Stimulated activated CD4-positive, alpha-beta T cell treated with anti-CD3 and anti-CD28 coated beads, Interleukin-12 subunit alpha, Interleukin-12 subunit beta, amount 100 ng/mL, for 24 hours (primary cell): ENCODE results near the gene ATG7.
"Not testable (repeated sequence)": the region's sequence is repeated elsewhere in the genome, so short reads cannot be mapped to it uniquely, and the experiment has no call there.

ENCODE experiments used
- DNase-seq, 2 experiments: peaks; one replicate each; pipeline ENCODE4 v3.0.0-alpha.2; 2020; ENCODE audit warnings: low read depth in 2 of 2

Gene ATG7

DNA sequence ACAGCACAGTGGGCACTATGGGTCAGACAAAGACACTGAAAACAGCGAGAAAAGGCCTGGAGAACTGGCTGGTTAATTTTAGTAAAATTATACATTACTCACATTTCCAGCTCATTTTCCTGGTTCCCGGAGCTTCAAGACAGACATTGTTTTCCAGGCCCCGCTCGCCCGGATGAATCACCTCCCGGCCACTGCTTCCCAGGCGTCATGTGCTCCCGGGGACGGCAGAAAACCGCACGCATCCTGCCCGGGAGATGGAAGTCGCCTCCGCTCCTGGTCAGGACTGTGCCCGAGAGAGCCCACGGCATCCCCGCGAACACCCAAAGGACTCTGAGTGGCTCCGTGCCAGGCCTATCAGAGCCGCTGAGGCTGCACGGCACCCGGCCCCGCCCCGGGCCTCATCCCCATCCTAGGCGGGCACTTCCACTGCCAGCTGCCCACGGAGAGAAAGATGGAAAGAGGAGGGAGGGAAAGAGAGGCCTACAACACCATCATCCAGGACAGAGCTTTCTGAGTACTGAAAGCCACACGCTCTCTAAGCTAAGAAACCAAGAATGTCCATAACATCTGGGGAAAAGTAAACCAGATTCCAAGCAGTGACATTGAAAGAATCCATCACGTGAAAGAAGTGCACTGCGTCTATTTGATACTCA, 296.4 kb downstream of the ATG7 start:
- no peak for DNase-seq

DNA sequence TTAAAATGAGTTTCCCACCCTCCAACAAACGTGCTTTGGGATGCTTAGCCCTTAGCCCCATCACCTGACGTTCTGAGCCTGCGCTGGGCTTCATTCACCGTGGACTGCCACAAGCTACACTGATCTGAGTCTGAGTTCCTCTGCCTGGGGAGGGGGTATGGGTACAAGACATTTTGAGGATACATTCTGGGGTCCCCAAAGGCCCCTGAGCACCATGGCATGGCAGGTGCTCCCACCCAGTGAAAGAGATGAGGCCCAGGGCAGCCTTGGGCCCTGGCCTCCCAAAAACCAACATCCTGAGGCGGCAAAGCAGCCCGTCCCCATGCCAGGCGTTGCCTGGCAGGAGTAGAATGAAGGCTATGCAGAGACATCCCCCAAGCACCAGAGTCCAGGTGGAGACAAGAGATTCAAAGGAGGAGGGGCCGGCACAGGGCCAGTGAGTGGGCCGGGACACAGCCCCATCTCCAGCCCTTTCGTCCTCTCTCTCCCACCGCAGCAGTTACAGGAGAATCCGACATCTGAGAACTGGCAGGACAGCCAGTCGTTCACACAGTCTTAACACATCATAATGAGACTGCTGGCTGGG, 297.1 kb downstream of the ATG7 start:
- DNase-seq, result no peak

DNA sequence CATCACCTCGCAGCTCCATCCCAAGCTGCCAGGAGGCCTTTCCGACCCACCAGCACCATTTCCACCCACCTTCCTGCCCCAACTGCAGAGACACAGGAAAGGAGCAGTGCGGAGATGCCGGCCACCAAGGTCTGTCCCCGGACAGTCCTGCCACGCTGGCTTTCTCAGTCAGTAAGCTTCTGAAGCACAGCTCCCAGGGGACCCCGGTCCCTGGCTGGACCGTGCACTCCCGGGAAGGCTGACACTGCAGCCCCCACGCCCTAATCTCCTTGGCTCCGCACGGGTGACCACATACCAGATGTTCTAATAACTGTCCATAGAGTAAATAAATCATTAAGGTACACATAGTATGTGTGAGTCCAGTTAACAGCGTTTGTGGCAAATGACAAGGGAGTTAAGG, 298.1 kb downstream of the ATG7 start:
- DNase-seq, result no peak

DNA sequence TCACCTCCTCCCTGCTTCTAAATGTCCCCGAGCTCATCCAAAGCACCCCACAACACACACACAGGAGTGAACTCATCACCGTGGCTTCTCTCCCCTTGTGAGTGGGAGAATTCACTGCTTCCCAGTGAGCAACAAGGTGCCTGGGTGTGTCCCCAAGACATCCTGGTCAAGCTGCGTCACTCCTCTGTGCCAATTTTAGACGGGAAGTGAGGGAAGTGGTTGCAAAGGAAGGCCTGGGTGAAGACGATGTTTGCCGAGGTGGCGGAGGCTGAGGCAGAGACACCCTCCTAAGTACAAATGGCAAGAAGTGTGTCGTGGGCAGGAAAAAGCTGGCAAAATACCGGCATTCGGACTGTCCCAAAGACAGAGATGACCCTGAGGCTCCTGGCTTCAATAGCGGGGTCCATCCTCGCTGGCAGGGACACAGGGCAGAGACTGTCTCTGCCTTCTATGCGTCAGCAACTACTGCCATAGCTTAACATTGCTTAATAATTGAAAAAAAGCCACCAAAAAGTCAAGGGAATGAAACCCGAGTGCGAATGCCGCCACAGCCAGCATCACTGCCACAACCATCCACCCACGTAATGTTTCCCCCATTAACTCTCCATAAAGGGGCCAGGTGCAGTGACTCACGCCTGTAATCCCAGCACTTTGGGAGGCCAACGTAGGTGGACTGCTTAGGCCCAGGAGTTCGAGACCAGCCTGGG, 298.7 kb downstream of the ATG7 start:
- DNase-seq, result no peak

DNA sequence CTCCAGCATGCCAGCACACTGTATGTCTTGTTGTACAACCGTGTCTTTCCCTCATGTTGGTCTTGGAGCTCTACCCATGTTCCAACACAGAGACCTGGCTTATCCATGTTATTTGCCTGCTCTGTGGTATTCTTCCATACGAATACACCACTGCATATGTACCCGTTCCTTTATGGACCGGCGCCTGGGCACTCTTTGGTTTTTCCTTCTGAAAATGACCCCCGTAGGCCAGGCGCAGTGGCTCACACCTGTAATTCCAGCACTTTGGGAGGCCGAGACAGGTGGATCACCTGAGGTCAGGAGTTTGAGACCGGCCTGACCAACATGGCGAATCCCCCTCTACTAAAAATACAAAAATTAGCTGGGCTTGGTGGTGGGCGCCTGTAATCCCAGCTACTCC, 300.5 kb downstream of the ATG7 start:
- DNase-seq, result not testable (repeated sequence)

DNA sequence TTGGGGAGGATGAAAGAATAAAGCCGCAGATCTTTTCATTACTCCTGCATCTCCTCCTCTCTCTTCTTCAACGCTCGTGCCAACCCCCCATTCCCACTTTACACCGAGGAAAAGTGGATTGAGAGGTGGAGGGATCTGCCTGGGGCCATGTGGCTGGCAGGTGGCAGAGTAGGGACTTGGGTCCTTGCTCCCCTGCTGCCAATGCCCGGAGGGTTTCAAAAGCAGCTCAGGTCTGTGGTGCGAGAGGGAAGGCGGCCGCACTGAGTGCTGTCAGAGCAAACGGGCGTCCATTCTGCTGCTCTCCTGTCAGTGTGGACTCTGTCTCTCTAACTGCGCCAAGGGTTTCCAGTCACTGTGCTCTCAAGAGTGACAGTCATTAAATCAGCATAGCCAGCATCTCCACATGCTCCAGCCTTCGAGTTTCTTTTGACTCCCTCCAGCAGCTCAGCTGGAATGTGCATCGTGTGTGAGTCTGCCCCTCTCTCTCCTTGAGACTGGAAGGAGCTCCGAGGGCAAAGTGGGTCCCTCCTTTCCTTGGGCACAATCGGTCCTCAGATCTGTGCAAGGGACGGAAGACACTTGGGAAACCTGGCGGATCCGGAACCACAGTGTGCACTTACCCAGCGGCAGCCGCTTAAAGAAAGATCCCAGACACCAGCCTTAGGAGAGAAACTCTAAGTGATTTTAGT, 302.9 kb downstream of the ATG7 start:
- DNase-seq, result no peak

DNA sequence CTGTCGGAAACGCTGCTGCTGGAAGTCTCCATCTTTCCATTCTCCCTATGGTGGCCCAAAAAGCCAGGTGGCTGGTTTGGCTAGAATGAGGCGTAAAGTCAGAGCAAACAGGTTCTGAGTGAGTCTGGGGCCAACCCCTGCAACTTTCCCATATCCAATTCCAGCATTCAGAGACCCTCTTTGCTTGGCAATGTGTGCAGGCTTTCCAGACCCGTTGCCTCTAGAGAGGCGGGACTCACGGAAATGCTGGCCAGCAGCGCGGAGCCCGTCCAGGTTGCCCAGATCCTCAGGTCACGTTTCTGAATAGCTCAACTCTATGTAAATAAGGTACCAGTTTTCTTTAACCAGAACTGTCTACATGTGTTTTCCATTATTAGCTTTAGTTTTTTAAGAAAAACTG, 303.5 kb downstream of the ATG7 start:
- DNase-seq, result no peak

DNA sequence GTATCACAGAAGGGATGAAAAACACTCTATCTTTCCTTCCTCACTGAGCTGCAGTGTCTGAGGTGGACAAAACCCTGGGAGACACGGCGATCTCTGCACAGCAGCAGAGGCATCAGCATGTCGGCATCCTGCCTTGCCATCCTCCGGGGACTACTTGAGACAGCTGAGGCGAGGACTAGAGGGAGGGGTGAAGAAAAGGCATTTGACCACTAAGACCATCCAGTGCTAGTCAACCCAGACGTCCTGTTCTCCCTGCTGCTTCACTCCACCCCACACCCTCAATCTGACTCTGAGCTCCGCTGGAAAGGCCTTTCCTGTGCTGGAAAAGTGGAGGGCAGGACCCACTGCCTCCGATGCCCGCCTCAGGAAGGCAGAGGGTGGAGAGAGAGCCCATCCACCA, 304.3 kb downstream of the ATG7 start:
- DNase-seq, result no peak

DNA sequence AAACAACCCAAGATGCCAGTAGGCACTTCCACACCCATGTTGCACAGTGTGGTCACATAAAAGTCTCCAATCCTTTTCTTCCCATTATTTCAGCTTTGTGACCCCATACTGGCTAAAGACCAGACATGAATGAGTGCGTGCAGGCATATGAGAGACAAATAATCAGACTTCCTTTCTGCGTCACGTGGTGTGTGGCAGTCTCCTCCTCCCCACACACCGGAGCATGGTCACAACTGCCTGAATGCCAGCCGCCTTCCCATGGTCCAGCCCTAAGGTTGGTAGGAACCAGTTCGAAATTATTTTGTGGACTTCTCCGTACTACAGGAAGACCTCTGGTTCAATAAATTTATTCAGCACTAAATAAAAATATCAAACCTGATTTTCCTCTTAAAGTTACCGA, 306.0 kb downstream of the ATG7 start:
- no peak for DNase-seq

DNA sequence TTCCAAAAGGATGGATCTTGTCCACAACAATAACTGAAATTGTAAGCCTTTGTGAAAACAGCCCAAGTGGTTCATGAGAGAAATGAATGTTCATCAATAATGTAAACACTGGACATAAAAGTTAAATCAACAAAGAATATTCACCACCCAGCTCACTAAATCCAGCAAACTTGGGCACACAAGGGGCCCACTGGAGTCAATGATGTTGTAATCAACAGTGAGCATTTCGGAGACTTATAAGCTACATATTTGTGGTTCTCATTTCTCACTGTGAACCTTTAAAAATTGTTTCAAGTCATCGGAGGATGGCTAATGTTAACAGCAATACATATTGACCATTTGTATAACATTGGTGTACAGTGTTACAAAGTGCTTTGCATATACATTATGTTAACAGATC, 308.4 kb downstream of the ATG7 start:
- no peak for DNase-seq

DNA sequence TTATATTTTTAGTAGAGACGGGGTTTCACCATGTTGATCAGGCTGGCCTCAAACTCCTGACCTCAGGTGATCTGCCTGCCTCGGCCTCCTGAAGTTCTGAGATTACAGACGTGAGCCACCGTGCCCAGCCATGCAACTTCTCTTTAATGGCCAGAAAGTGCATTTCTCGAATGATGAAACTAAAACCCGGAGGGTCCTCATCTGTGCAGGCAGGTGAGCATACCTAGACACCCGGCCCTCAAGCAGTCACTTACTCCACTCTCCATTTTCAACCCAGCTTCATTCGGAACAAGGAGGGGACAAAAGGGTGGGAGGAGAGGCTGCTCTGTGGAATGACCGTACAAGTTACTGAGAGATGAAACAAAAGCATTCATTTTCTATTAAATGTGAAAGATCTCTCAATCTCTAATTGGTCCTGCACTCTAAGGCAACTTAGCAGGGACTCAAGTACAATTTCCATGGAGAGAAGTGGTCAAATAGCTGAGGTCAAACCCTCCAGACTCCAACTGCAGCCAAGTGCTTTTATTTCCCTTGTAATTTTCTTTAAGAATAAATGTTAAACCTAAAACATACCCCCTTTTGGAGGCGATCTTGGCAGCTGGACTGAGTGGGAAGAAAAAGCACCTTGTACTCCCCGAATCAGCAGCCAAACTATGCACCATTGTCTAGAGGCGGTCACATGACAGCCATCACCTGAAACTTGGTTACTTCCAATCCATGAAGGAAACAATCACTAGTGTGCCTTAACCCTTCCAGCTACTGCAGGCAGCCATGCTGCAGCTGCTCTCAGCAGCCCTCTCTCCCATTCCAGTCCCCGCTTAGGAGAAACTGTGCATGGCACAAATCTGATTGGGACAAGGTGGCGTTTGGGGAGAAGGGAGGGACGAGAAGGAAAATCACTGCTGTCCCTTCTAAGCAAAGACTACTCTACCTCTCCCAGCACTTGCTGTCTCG, 309.3 kb downstream of the ATG7 start:
- no peak for DNase-seq

DNA sequence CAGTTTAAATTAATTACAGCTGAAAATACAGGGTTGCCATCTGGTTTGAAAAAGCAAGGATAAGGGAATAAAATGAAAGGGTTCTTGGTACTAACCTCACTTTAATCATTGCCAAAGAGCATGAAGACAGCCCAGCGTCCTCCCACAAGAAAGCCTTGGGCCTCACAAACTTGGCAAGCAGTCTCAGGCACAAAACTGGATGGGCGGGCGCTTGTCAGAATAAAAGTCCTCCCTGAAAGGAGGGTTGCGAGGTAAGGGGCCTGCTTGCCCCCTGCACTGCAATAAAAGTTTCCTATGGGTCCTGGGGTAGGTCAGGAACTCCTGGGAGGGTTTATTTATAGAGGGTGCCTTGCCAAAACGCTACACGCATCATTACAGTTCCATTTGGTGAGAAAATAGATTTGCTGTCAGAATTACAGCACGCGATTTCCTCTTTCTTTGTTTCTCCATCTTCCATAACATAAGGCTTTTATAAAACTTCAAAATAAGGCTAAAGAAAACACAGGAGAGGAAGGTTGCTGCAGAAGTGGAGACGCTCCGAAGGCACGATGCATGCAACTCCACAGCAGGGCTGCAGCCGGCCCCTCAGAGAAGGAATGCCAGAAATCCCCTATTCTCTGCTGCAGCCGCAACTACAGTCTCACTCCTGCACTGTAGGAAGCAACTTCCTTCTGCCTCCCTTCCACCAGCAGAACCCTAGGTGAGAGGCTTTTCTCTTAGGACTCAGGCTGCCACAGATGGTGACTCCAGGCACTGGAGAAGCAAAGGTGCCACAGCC, 310.2 kb downstream of the ATG7 start:
- DNase-seq, result no peak

DNA sequence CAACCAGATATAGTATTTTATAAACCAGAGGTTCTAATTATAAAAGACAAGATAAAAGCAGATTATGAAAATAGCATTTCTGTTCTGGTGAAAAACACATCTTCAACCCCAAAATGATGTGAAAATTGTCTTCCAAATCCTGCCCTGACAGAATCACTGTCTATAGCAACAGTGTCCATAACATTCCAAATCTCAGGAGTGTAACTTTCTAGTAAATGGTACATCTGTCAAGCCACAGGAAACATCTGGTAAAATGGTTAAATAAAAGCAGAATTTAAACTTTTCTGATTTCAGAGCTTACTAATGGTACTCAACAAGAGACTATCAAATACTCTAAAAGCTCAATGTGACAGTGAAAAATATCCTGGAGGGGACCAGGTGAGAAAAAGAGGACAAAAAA, 311.0 kb downstream of the ATG7 start:
- no peak for DNase-seq

DNA sequence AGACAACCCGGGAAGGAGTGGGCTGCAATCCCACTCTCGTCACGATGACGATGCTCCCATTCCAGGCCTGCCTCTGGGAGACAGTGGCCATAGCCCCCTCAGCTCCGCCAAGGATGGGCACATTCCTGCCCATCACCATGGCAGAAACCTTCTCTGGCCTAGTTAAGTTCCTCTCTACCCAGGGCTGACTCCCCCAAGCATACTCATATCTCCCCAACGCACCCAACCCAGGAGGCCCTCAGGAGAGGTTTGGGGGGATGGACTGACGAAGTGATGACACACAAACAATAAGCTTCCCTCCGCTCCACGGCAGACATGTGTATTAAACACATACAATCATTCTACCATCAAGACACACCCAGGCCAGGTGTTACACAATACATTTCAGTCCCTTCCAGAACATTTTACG, 311.4 kb downstream of the ATG7 start:
- no peak for DNase-seq

DNA sequence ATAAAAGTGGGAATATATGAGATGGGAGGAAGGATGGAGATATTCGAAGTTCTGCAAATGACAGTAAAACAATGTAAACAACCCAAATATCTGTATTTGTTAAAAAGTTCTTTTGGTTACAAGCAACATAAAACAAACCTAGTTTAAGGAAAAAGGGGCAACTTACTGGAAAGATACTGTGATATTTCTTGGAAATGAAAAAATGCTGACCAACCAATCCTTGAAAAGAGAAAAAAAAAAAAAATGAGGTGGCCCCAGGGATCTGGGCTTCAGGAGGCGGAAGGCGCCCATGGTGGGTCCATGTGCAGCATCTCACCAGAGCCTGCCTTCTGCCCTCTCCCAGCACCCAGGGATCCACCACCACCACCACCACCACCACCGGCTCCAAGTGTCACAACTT, 312.4 kb downstream of the ATG7 start:
- no peak for DNase-seq

DNA sequence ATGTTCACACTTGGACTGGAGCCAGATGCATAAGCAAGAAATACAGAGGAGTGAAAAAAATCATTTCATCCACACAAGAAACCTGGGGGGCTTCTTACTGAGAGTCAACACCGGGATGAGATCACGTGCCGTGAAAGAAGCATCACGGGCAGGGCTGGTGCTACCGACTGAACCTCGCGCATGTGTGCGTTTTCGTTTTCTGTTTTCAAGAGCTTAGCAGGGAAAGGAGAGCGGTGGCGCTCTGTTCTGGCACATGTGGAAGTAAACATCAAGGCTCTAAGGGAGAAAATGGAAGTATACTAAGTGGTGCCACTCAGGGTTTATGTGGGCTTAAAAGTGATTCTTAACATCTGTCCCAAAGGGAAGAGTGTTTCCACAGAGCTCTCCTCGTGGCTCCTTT, 315.6 kb downstream of the ATG7 start:
- DNase-seq, result no peak

DNA sequence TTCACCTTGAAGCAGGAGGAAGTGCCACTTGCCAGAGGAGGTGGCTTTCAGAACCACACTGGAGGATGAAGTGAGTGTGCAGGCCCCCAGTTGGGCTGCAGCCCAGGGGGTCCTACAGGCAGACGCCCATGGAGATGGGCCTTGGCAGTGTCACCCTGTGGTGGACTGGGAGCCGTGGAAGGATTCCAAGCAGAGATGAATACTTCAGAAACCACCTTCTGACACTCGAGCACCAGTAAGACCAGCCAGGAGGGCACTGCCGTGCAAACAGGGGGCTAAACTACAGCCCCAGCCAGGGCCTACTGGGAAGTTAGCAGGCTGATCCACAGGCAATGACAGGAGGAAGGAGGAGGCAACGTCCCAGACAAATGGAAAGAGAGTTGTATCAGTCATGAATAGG, 316.1 kb downstream of the ATG7 start:
- DNase-seq, result no peak

DNA sequence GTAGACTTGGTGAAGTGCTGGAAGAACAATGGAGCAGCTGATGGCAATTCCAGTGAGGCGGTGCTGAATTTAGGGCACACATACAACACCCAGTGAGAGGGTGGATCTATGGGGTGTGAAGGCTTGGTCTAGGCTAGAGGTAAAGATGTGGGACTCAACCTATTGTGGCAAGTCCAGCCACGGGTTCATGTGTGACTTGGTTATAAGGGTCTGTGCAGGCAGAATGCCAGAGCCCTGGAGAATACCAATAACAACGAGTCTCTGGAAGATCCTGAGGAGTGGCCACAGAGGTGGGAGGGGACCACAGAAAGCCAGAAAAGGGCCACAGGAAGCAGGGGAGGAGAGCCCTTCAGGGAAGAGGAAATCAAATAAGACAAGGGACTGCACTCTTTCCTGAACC, 316.6 kb downstream of the ATG7 start:
- DNase-seq, result no peak

DNA sequence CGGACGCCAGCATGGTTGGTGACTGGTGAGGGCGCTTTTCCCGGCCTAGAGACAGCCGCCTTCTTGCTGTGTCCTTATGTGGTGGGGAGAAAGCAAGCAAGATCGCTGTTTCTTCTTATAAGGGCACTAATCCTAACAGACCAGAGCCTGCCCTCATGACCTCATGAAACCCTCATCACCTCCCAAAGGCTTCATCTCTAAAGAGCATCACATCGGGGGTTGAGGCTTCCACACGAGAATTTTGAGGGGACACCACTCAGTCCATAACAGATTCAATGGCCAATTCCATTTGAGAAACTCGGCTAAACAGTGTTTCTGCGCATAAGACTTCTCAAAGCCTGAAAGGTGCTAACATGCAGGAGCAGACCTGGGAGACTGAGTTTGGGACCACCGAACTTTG, 317.5 kb downstream of the ATG7 start:
- DNase-seq, result no peak

DNA sequence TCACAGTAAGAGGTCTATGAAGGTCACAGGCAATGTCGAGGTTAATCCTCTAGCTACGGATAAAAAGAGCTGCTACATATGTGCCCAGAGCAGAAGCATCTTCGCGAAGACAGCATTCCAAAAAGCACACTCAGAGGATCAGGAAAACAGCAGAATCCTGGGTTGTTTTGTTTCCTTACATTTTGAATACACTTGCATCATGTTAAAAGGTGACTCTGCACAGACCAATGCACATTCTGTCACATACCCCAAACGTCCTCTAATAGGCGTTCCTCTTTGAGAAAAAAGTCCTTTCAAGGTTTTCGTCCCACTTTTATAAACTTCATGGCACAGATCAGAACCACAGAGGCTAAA, 318.8 kb downstream of the ATG7 start:
- DNase-seq, result no peak
